ENCODE results near the gene CUX1. TPM values are rescaled to one million over a fixed set of nuclear protein-coding genes. Genes with fewer than 3 reads are reported as not detected.
"Not testable (repeated sequence)": the region's sequence is repeated elsewhere in the genome, so short reads cannot be mapped to it uniquely, and the experiment has no call there.

CUX1 gene
- total RNA-seq, 1 donor from 2014 or later = 18.3 TPM

GRCh38 chr7:102318482-102318971, 501.1 kb downstream of the CUX1 start:
- Histone ChIP-seq H3K9ac (ENCODE audit: low read depth in 1 of 3, low read length in 3 of 3) (no peak overlapping the region), H3K27me3 (ENCODE audit: control insufficient read depth in 3 of 3, insufficient read depth in 3 of 3, low read length in 3 of 3) (no peaks in the 10 kb centered on the region), H3K9me3 (ENCODE audit: control insufficient read depth in 3 of 3, low read length in 3 of 3) (no peaks in the 10 kb centered on the region), H3K4me3 (ENCODE audit: low read length in 3 of 3) (no peak overlapping the region), H3K36me3 (ENCODE audit: control insufficient read depth in 3 of 3, insufficient read depth in 3 of 3, low read length in 3 of 3) (peaks cover 26 to 45% (median 28%) of the 10 kb centered on the region in 3 donors), H3K4me1 (ENCODE audit: control insufficient read depth in 3 of 3, insufficient read depth in 3 of 3, low read length in 3 of 3) (peaks cover 0 to 5% (median 3%) of the 10 kb centered on the region in 3 donors), H3K27ac (ENCODE audit: low read depth, low read length) (no peak overlapping the region)

- Histone ChIP-seq H3K4me3 (ENCODE audit: low read length in 3 of 3) (no peak overlapping the region), H3K9ac (ENCODE audit: low read depth in 1 of 3, low read length in 3 of 3) (no peak overlapping the region)
Measured at GRCh38 chr7:102319671-102320070, 502.2 kb downstream of the CUX1 start.

GRCh38 chr7:102320181-102320580, 502.8 kb downstream of the CUX1 start:
- Histone ChIP-seq H3K27ac (ENCODE audit: low read depth, low read length) (no peak overlapping the region), H3K4me1 (ENCODE audit: control insufficient read depth in 3 of 3, insufficient read depth in 3 of 3, low read length in 3 of 3) (peaks cover 0 to 5% (median 3%) of the 10 kb centered on the region in 3 donors), H3K36me3 (ENCODE audit: control insufficient read depth in 3 of 3, insufficient read depth in 3 of 3, low read length in 3 of 3) (peaks cover 17 to 35% (median 20%) of the 10 kb centered on the region in 3 donors), H3K4me3 (ENCODE audit: low read length in 3 of 3) (no peak overlapping the region), H3K9me3 (ENCODE audit: control insufficient read depth in 3 of 3, low read length in 3 of 3) (no peaks in the 10 kb centered on the region), H3K9ac (ENCODE audit: low read depth in 1 of 3, low read length in 3 of 3) (no peak overlapping the region), H3K27me3 (ENCODE audit: control insufficient read depth in 3 of 3, insufficient read depth in 3 of 3, low read length in 3 of 3) (no peaks in the 10 kb centered on the region)

More at GRCh38 chr7:102319671-102320070, 502.2 kb downstream of the CUX1 start:
- Histone ChIP-seq H3K27ac (ENCODE audit: low read depth, low read length) (no peak overlapping the region), H3K9me3 (ENCODE audit: control insufficient read depth in 3 of 3, low read length in 3 of 3) (no peaks in the 10 kb centered on the region), H3K36me3 (ENCODE audit: control insufficient read depth in 3 of 3, insufficient read depth in 3 of 3, low read length in 3 of 3) (peaks cover 19 to 38% (median 21%) of the 10 kb centered on the region in 3 donors), H3K27me3 (ENCODE audit: control insufficient read depth in 3 of 3, insufficient read depth in 3 of 3, low read length in 3 of 3) (no peaks in the 10 kb centered on the region), H3K4me1 (ENCODE audit: control insufficient read depth in 3 of 3, insufficient read depth in 3 of 3, low read length in 3 of 3) (peaks cover 0 to 5% (median 3%) of the 10 kb centered on the region in 3 donors)

- no peaks in the 10 kb centered on the region for H3K27me3 ChIP-seq (ENCODE audit: control insufficient read depth in 3 of 3, insufficient read depth in 3 of 3, low read length in 3 of 3)
- H3K36me3 ChIP-seq (ENCODE audit: control insufficient read depth in 3 of 3, insufficient read depth in 3 of 3, low read length in 3 of 3) = peaks cover 15 to 32% (median 20%) of the 10 kb centered on the region in 3 donors
- H3K9ac ChIP-seq (ENCODE audit: low read depth in 1 of 3, low read length in 3 of 3) = no peak overlapping the region
- no peaks in the 10 kb centered on the region for H3K9me3 ChIP-seq (ENCODE audit: control insufficient read depth in 3 of 3, low read length in 3 of 3)
- peaks cover 0 to 5% (median 3%) of the 10 kb centered on the region in 3 donors for H3K4me1 ChIP-seq (ENCODE audit: control insufficient read depth in 3 of 3, insufficient read depth in 3 of 3, low read length in 3 of 3)
- no peak overlapping the region for H3K27ac ChIP-seq (ENCODE audit: low read depth, low read length)
- no peak overlapping the region for H3K4me3 ChIP-seq (ENCODE audit: low read length in 3 of 3)
Measured at GRCh38 chr7:102320601-102321350, 503.4 kb downstream of the CUX1 start.

GRCh38 chr7:102321351-102322201, 504.1 kb downstream of the CUX1 start:
- H3K4me3 ChIP-seq (ENCODE audit: low read length in 3 of 3) = no peak overlapping the region
- H3K27ac ChIP-seq (ENCODE audit: low read depth, low read length) = no peak overlapping the region
- H3K9ac ChIP-seq (ENCODE audit: low read depth in 1 of 3, low read length in 3 of 3) = no peak overlapping the region
- H3K9me3 ChIP-seq (ENCODE audit: control insufficient read depth in 3 of 3, low read length in 3 of 3) = no peaks in the 10 kb centered on the region
- peaks cover 0 to under 1% (median 0%) of the 10 kb centered on the region in 3 donors for H3K27me3 ChIP-seq (ENCODE audit: control insufficient read depth in 3 of 3, insufficient read depth in 3 of 3, low read length in 3 of 3)
- peaks cover 15 to 32% (median 20%) of the 10 kb centered on the region in 3 donors for H3K36me3 ChIP-seq (ENCODE audit: control insufficient read depth in 3 of 3, insufficient read depth in 3 of 3, low read length in 3 of 3)
- H3K4me1 ChIP-seq (ENCODE audit: control insufficient read depth in 3 of 3, insufficient read depth in 3 of 3, low read length in 3 of 3) = peaks cover 0 to 5% (median 3%) of the 10 kb centered on the region in 3 donors

GRCh38 chr7:102322202-102322715, 504.8 kb downstream of the CUX1 start:
- H3K9me3 ChIP-seq (ENCODE audit: control insufficient read depth in 3 of 3, low read length in 3 of 3) = no peaks in the 10 kb centered on the region
- H3K27ac ChIP-seq (ENCODE audit: low read depth, low read length) = no peak overlapping the region
- no peak overlapping the region for H3K4me3 ChIP-seq (ENCODE audit: low read length in 3 of 3)
- peaks cover 13 to 27% (median 16%) of the 10 kb centered on the region in 3 donors for H3K36me3 ChIP-seq (ENCODE audit: control insufficient read depth in 3 of 3, insufficient read depth in 3 of 3, low read length in 3 of 3)
- H3K4me1 ChIP-seq (ENCODE audit: control insufficient read depth in 3 of 3, insufficient read depth in 3 of 3, low read length in 3 of 3) = peaks cover 0 to 5% (median 3%) of the 10 kb centered on the region in 3 donors
- H3K9ac ChIP-seq (ENCODE audit: low read depth in 1 of 3, low read length in 3 of 3) = no peak overlapping the region
- peaks cover 0 to 5% (median 0%) of the 10 kb centered on the region in 3 donors for H3K27me3 ChIP-seq (ENCODE audit: control insufficient read depth in 3 of 3, insufficient read depth in 3 of 3, low read length in 3 of 3)

GRCh38 chr7:102323914-102324195, 506.4 kb downstream of the CUX1 start:
- Histone ChIP-seq H3K36me3 (ENCODE audit: control insufficient read depth in 3 of 3, insufficient read depth in 3 of 3, low read length in 3 of 3) (peaks cover 6 to 21% (median 9%) of the 10 kb centered on the region in 3 donors), H3K9ac (ENCODE audit: low read depth in 1 of 3, low read length in 3 of 3) (no peak overlapping the region), H3K27ac (ENCODE audit: low read depth, low read length) (no peak overlapping the region), H3K4me3 (ENCODE audit: low read length in 3 of 3) (no peak overlapping the region), H3K27me3 (ENCODE audit: control insufficient read depth in 3 of 3, insufficient read depth in 3 of 3, low read length in 3 of 3) (peaks cover 0 to 5% (median 0%) of the 10 kb centered on the region in 3 donors), H3K4me1 (ENCODE audit: control insufficient read depth in 3 of 3, insufficient read depth in 3 of 3, low read length in 3 of 3) (peaks cover 0 to 3% (median 3%) of the 10 kb centered on the region in 3 donors), H3K9me3 (ENCODE audit: control insufficient read depth in 3 of 3, low read length in 3 of 3) (no peaks in the 10 kb centered on the region)

GRCh38 chr7:102325106-102325505, 507.7 kb downstream of the CUX1 start:
- H3K4me3 ChIP-seq (ENCODE audit: low read length in 3 of 3); H3K36me3 ChIP-seq (ENCODE audit: control insufficient read depth in 3 of 3, insufficient read depth in 3 of 3, low read length in 3 of 3); H3K27me3 ChIP-seq (ENCODE audit: control insufficient read depth in 3 of 3, insufficient read depth in 3 of 3, low read length in 3 of 3); H3K4me1 ChIP-seq (ENCODE audit: control insufficient read depth in 3 of 3, insufficient read depth in 3 of 3, low read length in 3 of 3); H3K9me3 ChIP-seq (ENCODE audit: control insufficient read depth in 3 of 3, low read length in 3 of 3); H3K27ac ChIP-seq (ENCODE audit: low read depth, low read length); H3K9ac ChIP-seq (ENCODE audit: low read depth in 1 of 3, low read length in 3 of 3): not testable (repeated sequence)

GRCh38 chr7:102326157-102326889, 508.9 kb downstream of the CUX1 start:
- H3K27ac ChIP-seq (ENCODE audit: low read depth, low read length) = no peak overlapping the region
- no peaks in the 10 kb centered on the region for H3K36me3 ChIP-seq (ENCODE audit: control insufficient read depth in 3 of 3, insufficient read depth in 3 of 3, low read length in 3 of 3)
- no peak overlapping the region for H3K4me3 ChIP-seq (ENCODE audit: low read length in 3 of 3)
- H3K9me3 ChIP-seq (ENCODE audit: control insufficient read depth in 3 of 3, low read length in 3 of 3) = no peaks in the 10 kb centered on the region
- no peaks in the 10 kb centered on the region for H3K4me1 ChIP-seq (ENCODE audit: control insufficient read depth in 3 of 3, insufficient read depth in 3 of 3, low read length in 3 of 3)
- peaks cover 0 to 5% (median 0%) of the 10 kb centered on the region in 3 donors for H3K27me3 ChIP-seq (ENCODE audit: control insufficient read depth in 3 of 3, insufficient read depth in 3 of 3, low read length in 3 of 3)
- H3K9ac ChIP-seq (ENCODE audit: low read depth in 1 of 3, low read length in 3 of 3) = no peak overlapping the region

All from skeletal muscle tissue (tissue), 4 donors.